Natural killer cell (primary cell): ENCODE data around the gene ZBTB21. TPM values are rescaled to one million over a fixed set of nuclear protein-coding genes. Genes with fewer than 3 reads are reported as not detected.

Source experiments
- ATAC-seq, 3 donors: fragments of 150-1000 bp in 2 of 3; fragments of 200-7000 bp in 1 of 3; cut with Tn5 transposase; 1 replicate in 1 of 3; 2 replicates in 2 of 3; pipeline ENCODE4 v1.10.0; 2021; ENCODE audit warnings: mild to moderate bottlenecking in 2 of 3, moderate library complexity in 2 of 3
- DNase-seq, 2 donors: peaks; one replicate each; pipeline versions ENCODE4 v3.0.0 to v3.0.0-alpha.2; 2013 to 2021; ENCODE audit warnings: mixed read lengths in 1 of 2
- H3K27ac ChIP-seq: one replicate; pipeline ENCODE4 v1.5.1; 2013; ENCODE audit warnings: mild to moderate bottlenecking, low read length
- H3K27me3 ChIP-seq: one replicate; pipeline ENCODE4 v1.6.1; 2013; ENCODE audit warnings: low read length; ENCODE audit not compliant: control insufficient read depth, insufficient read depth
- H3K36me3 ChIP-seq: one replicate; pipeline ENCODE4 v1.6.1; 2013; ENCODE audit warnings: low read length; ENCODE audit not compliant: control insufficient read depth, insufficient read depth
- H3K4me1 ChIP-seq: one replicate; pipeline ENCODE4 v1.6.1; 2013; ENCODE audit warnings: low read length; ENCODE audit not compliant: control insufficient read depth, insufficient read depth
- H3K4me3 ChIP-seq: one replicate; pipeline ENCODE4 v1.5.1; 2013; ENCODE audit warnings: low read length
- H3K9me3 ChIP-seq: one replicate; pipeline ENCODE4 v1.6.1; 2013; ENCODE audit warnings: low read length; ENCODE audit not compliant: control insufficient read depth, insufficient read depth
- H3K27ac Mint-ChIP-seq, 2 donors: one replicate each; pipeline ENCODE4 v1.8.0; 2022; ENCODE audit warnings: mild to moderate bottlenecking in 2 of 2, mixed read lengths in 2 of 2, moderate library complexity in 1 of 2
- H3K27me3 Mint-ChIP-seq, 2 donors: one replicate each; pipeline ENCODE4 v1.8.0; 2022; ENCODE audit warnings: low read depth in 2 of 2, mixed read lengths in 2 of 2
- H3K36me3 Mint-ChIP-seq: one replicate; pipeline ENCODE4 v1.8.0; 2022; ENCODE audit warnings: mixed read lengths
- H3K4me1 Mint-ChIP-seq, 2 donors: one replicate each; pipeline ENCODE4 v1.8.0; 2022; ENCODE audit warnings: mixed read lengths in 2 of 2
- H3K4me3 Mint-ChIP-seq: one replicate; pipeline ENCODE4 v1.8.0; 2022; ENCODE audit warnings: mild to moderate bottlenecking, moderate library complexity, mixed read lengths
- H3K9me3 Mint-ChIP-seq, 2 donors: one replicate each; pipeline ENCODE4 v1.8.0; 2022; ENCODE audit warnings: mixed read lengths in 2 of 2
- CTCF ChIP-seq: fragments of 200-600 bp; IDR thresholded peaks from one replicate; pipeline ENCODE4 v1.8.0; 2022; ENCODE audit warnings: antibody characterized with exemption
- WGBS: methylation state at CpG from one replicate; pipeline ENCODE4 v1.1.7; 2013; ENCODE audit warnings: missing lambda C conversion rate; ENCODE audit not compliant: insufficient coverage; 5-methylcytosine and 5-hydroxymethylcytosine counted together
- intact Hi-C: fragments of 100-400 bp; cut with micrococcal nuclease; formaldehyde crosslinking; loops from one replicate; pipeline ENCODE4 v1.14.2; 2022
- total RNA-seq, 4 donors: library from RNA; stranded (reverse); fragments of 120-200 nt in 1 of 4; gene quantifications; one replicate each; pipeline versions ENCODE4 v1.2.3 to v1.2.4, GENCODE V29; 2013 to 2022

ZBTB21 gene
- total RNA-seq, 3 donors from 2014 or later (not counting 1 experiment from before 2014, with no cell fraction given) = 78.2 to 113 (median 100) TPM

GRCh38 chr21:42037943-42038342, 27.8 kb upstream of the ZBTB21 start:
- no peak for TF ChIP-seq CTCF
- Histone ChIP-seq H3K4me1 (no peaks in the 10 kb centered on the region), H3K27ac (no peak overlapping the region), H3K36me3 (no peaks in the 10 kb centered on the region), H3K27me3 (peaks cover 2% of the 10 kb centered on the region), H3K9me3 (no peaks in the 10 kb centered on the region), H3K4me3 (no peak overlapping the region)
- Mint-ChIP-seq H3K4me1 (no peaks in the 10 kb centered on the region), H3K9me3 (no peaks in the 10 kb centered on the region), H3K4me3 (no peak overlapping the region), H3K36me3 (no peaks in the 10 kb centered on the region), H3K27me3 (peaks cover 9 to 13% of the 10 kb centered on the region in 2 donors), H3K27ac (no peak overlapping the region)
- intact Hi-C loops = no loop called here
- WGBS = 81% methylated on average over 12 of the region's 12 CpGs
- no peak for ATAC-seq
- DNase-seq = no peak

GRCh38 chr21:42037516-42037915, 27.4 kb upstream of the ZBTB21 start:
- no peak for ATAC-seq
- WGBS = 75% methylated on average over 7 of the region's 9 CpGs
- H3K4me3 Mint-ChIP-seq = no peak overlapping the region

GRCh38 chr21:42036313-42036712, 26.2 kb upstream of the ZBTB21 start:
- intact Hi-C loops = no loop called here
- no peak for TF ChIP-seq CTCF
- Histone ChIP-seq H3K4me3 (no peak overlapping the region), H3K27ac (no peak overlapping the region), H3K9me3 (no peaks in the 10 kb centered on the region), H3K36me3 (no peaks in the 10 kb centered on the region), H3K4me1 (no peaks in the 10 kb centered on the region), H3K27me3 (peaks cover 2% of the 10 kb centered on the region)
- Mint-ChIP-seq H3K36me3 (no peaks in the 10 kb centered on the region), H3K4me1 (no peaks in the 10 kb centered on the region), H3K4me3 (no peak overlapping the region), H3K9me3 (no peaks in the 10 kb centered on the region), H3K27ac (no peak overlapping the region), H3K27me3 (peaks cover 14% of the 10 kb centered on the region in 2 donors)
- no peak for DNase-seq
- WGBS = 100% methylated on average over 2 of the region's 2 CpGs
- no peak for ATAC-seq

More at GRCh38 chr21:42037516-42037915, 27.4 kb upstream of the ZBTB21 start:
- Histone ChIP-seq H3K27me3 (peaks cover 2% of the 10 kb centered on the region), H3K36me3 (no peaks in the 10 kb centered on the region), H3K27ac (no peak overlapping the region), H3K9me3 (no peaks in the 10 kb centered on the region), H3K4me1 (no peaks in the 10 kb centered on the region), H3K4me3 (no peak overlapping the region)
- no peaks in the 10 kb centered on the region for H3K9me3 Mint-ChIP-seq
- no peak for DNase-seq
- TF ChIP-seq CTCF = no peak
- no peaks in the 10 kb centered on the region for H3K36me3 Mint-ChIP-seq
- peaks cover 9 to 10% of the 10 kb centered on the region in 2 donors for H3K27me3 Mint-ChIP-seq
- intact Hi-C loops = no loop called here
- H3K27ac Mint-ChIP-seq = no peak overlapping the region
- H3K4me1 Mint-ChIP-seq = no peaks in the 10 kb centered on the region

GRCh38 chr21:42032968-42033367, 22.8 kb upstream of the ZBTB21 start:
- no peak for TF ChIP-seq CTCF
- WGBS = 94% methylated on average over 3 of the region's 3 CpGs
- no peak overlapping the region for H3K27ac Mint-ChIP-seq
- H3K27me3 ChIP-seq = peaks cover 2% of the 10 kb centered on the region
- no peak overlapping the region for H3K4me3 ChIP-seq
- no peaks in the 10 kb centered on the region for H3K9me3 Mint-ChIP-seq
- no peak for ATAC-seq
- H3K27ac ChIP-seq = no peak overlapping the region
- peaks cover 15% of the 10 kb centered on the region in 2 donors for H3K27me3 Mint-ChIP-seq
- no peaks in the 10 kb centered on the region for H3K4me1 Mint-ChIP-seq
- no peaks in the 10 kb centered on the region for H3K36me3 ChIP-seq
- no peaks in the 10 kb centered on the region for H3K9me3 ChIP-seq
- no peaks in the 10 kb centered on the region for H3K36me3 Mint-ChIP-seq
- no peak for DNase-seq
- no peak overlapping the region for H3K4me3 Mint-ChIP-seq
- intact Hi-C loops = no loop called here
- H3K4me1 ChIP-seq = no peaks in the 10 kb centered on the region
